Hepatocyte (in vitro differentiated cells): ENCODE results near the gene KDM1B.

Source experiments
- CTCF ChIP-seq: fragments of 200-600 bp; sonication (generic); IDR thresholded peaks from 2 replicates; pipeline ENCODE4 v1.5.1; 2016; ENCODE audit warnings: antibody characterized with exemption, mild to moderate bottlenecking; ENCODE audit not compliant: poor library complexity
- EZH2 ChIP-seq: fragments of 200-600 bp; sonication (generic); IDR thresholded peaks from 2 replicates; pipeline ENCODE4 v1.6.1; 2016; ENCODE audit warnings: antibody characterized with exemption, mild to moderate bottlenecking, borderline replicate concordance
- EZH2phosphoT487 ChIP-seq: fragments of 200-600 bp; sonication (generic); IDR thresholded peaks from one replicate; pipeline ENCODE4 v1.6.1; 2018; ENCODE audit warnings: antibody characterized with exemption, mild to moderate bottlenecking, low read depth, moderate library complexity; ENCODE audit not compliant: unreplicated experiment, severe bottlenecking

- TF ChIP-seq CTCF (no peak), EZH2 (no peak), EZH2phosphoT487 (no peak)
These were observed 64.4 kb downstream of the KDM1B start for GRCh38 chr6:18219591-18219990.
